ENCODE results near the gene SYVN1. TPM values are rescaled to one million over a fixed set of nuclear protein-coding genes. Genes with fewer than 3 reads are reported as not detected.
"Not testable (repeated sequence)": the region's sequence is repeated elsewhere in the genome, so short reads cannot be mapped to it uniquely, and the experiment has no call there.

The SYVN1 gene
- 53.2 and 67.2 TPM in 2 replicates for total RNA-seq

DNA sequence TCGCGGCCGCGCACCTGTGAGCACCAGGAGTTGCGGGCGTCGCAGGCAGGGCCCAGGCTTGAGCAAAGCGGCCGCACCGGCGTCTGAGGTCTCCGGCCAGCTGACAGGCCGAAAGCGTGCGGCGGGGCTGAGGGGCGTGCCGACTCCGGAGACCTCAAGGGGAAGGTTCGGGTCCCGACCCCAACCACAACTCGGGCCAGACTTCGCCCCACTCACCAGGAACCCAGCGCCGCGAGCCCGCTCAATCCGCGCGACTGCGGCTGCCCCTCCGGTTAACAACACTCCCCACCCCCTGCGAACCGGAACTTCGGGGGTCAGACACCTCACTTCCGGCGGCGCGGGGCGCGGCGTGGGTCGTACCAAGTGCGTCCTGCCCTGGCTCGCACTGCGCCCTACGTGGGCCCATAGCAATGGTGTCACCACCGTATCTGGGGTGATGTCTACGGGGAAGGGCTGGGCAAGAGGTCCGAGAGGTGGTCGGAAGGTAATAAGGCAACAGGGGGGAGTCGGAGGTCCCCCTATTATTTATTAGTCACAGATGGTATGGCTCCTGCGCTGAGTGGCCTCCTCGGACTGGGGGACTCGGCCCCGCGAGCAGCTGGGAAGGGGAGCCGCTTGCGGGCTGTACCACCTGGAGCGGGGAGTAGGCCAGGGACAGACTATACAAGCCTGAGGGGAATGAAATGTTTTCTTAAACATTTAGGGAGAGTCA lies at the start of gene SYVN1:
Gene SYVN1, minus strand, starts transcription at position 280 of the 712 bp plus-strand sequence. CDS start 918 bp downstream, outside the sequence.
- intact Hi-C loops (cut with micrococcal nuclease): loop anchor here (1.0 to 5.0 kb wide), 4 partner anchors 12 to 393 kb away; partner anchors contain the start of genes ATG2A, FAU, MRPL49 and POLA2

DNA sequence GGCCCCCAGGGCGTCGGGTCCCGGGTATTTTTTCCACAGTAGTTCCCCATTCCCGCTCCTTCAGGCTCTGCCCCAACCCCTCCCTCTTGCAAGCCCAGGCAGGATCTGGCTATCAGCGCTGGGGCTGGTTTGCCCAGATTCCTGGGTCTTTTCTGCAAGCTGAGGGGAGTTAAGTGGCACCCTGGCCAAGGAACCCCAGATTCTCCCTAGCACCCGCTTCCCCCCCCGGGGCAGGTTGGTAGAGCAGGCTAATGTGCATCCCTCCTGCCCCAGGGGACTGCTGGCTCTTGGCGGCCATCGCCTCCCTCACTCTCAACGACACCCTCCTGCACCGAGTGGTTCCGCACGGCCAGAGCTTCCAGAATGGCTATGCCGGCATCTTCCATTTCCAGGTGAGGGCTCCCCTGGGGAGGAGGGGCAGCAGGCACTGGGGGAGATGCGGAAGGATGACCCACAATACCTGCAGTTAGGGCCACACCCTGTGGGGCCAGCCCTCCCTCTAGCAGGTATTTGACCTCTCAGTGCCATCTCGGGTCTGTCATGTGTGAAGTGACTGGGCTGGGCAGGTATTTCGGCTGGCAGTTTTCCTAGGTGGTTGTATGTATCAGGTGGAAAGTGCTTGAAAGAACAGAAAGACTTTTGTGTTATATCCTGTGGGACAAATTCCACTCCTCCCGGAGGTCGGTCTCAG lies 49.0 kb upstream of the SYVN1 start:
- intact Hi-C loops (cut with micrococcal nuclease): no loop called here

DNA sequence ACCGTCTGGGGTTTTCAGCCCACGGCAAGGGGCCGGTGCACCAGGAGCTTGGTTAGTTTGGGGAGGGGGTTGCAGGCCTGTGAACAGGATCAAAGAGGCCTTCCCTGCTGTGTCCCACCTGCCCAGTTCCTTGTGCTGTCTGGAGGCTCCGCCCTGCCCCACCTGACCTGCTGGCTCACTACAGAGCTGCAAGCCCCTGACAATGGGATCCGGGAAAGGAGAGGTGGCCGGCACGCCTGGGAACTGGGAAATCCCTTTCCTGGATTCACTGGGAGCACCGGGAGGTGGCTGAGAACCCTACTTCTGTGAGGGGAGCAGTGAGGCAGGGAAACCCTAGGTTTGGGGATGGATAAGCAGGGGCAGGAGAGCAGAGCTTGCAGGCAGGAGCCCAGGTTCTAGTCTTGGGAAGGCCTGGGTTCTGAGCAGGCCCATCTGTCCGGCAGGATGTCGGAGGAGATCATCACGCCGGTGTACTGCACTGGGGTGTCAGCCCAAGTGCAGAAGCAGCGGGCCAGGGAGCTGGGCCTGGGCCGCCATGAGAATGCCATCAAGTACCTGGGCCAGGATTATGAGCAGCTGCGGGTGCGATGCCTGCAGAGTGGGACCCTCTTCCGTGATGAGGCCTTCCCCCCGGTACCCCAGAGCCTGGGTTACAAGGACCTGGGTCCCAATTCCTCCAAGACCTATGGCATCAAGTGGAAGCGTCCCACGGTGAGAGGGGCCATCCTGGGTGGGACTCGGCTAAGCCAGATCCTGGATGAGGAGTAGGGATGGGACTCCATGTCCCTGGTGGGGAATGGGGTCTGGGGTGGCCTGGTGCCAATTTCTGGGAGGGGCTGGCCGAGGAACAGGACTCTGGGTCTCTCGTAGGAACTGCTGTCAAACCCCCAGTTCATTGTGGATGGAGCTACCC lies 48.2 kb upstream of the SYVN1 start:
- intact Hi-C loops (cut with micrococcal nuclease): no loop called here

DNA sequence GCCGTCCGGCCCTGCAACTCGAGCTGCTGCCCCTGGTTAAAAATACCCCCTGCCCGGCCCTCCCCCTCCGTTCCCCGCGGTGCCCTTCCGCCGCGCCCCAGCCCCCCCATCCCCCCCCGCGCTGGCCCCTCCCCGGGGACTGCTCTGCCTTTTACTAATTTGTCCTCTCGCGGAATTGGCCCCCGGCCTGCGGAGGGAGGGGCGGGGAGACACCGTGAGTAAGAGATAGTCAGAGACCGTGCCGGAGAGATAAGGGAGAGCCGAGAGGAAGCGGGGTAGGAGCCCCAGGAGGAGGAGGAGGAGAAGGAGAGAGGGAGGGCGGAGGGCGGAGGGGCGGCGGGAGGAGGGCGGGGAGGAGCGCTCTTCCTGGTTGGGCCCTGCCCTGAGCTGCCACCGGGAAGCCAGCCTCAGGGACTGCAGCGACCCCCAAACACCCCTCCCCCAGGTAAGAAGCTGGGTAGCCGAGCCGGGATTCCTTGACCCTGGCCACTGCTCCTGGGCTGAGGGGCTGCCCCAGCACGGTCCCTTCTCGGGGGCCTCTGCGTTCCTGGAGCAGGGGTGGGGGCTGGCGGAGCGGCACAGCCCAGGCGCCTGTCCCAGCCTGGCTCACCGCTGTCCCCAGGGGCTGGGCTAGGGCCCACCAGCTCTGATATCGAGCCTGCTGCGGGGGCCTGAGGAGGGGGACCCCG lies 47.4 kb upstream of the SYVN1 start, which contains the start of gene CAPN1:
Gene CAPN1, plus strand, starts transcription at position 360 of the 689 bp plus-strand sequence. CDS start 774 bp downstream, outside the sequence.
- intact Hi-C loops (cut with micrococcal nuclease): loop anchor here (1.0 to 2.0 kb wide), 4 partner anchors 46 to 264 kb away; partner anchors contain the start of genes ATG2A and POLA2

DNA sequence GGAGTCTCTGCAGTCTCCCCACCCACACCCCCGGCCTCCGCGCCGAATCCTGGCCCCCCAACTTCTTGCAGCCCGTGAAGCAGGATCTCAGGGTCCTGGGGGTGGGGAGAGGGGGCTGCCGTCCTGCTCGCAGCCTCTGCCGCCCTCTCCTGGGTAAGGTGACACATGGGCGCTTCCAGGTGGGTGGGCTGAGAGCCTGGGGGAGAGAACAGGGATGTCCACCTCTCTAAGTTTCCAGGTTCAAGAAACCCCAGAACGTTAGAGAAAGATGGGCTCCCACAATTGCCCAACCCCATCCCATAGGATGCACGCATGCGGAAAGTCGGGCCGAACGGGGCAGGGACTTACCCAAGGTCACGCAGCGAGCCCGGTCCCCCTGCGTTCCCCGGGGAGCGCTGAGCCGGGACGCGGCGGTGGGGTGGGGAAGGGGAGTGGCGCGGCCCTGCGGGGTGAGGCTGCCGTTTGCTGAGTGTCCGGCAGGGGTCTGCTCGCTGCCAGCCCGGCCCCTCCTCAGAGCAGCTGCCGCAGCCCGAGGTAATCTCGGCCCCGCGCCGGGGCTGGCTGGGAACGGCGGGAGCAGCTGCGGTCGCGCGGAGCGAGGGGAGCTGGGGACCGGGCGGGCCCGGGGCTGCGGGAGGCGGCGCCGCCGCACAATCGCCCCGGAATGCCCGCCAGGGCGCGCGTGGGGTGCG lies 46.7 kb upstream of the SYVN1 start:
- intact Hi-C loops (cut with micrococcal nuclease): loop anchor here (1.0 to 2.0 kb wide), 4 partner anchors 46 to 264 kb away; partner anchors contain the start of genes ATG2A and POLA2

DNA sequence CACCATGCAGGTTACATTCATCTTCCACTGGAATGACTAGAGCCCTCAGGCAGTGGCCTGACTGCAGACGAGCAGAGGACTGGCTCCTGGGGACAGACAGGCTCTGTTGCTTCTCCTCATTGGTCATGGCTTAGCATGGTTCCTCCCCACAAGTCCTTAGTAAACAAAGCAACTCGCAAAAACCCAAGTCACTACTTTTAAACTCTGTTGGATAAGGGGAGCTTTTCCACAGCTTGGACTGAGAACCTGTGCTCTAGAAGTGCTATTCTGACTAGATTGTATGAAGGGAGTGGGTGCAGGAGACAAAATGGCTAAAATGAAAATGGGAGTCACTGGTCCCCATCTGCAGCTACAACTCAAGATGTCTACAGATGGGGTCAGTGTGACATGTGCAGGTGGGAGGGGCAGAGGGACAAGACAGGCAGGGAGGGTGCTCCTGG lies 40.3 kb upstream of the SYVN1 start:
- intact Hi-C loops (cut with micrococcal nuclease): not testable (repeated sequence)

DNA sequence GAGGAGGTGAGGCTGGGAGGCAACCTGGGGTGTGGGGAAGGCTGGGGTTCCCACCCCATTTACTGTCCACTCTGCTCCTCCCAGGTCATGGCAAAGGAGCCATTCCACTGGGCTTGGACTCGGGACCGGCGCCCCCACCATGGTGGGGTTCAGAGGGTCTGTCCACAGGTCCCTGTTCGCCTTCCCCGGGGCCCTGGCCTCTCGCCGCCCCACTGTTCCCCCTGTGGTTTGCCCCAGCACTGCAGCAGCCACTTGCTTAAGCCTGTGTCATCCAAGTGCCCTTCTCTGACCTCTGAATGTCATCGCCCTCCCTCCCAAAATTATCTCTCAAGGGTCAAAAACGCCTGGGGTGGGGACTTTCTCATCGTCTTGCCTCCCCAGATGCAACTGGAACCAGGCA lies 38.3 kb upstream of the SYVN1 start:
- intact Hi-C loops (cut with micrococcal nuclease): no loop called here

DNA sequence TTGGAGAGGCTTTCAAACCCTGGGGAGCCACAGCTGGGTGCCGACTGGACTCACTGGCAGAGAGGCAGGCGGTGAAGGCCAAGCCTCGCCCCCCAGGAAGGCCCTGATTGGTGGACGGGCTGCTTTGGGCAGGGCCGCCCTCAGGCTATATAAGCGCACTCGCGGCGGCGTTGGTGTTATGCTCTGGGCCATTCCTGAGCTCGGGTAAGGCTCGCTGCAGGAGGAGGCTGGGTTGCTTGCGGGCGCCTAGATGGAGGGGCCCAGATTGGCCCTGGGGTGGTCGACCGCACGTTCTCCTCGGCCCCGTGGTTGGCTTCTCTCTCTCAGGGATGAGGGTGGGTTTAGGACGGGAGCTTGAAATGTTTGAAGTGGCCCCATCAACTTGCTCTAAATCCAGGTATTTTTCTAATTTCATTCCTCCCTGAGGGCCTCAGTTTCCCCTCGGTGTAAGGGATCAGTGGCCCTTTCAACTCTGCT lies 35.8 kb upstream of the SYVN1 start, which contains the start of gene SPDYC:
Gene SPDYC, plus strand, starts transcription at position 176 of the 477 bp plus-strand sequence. CDS start 1,125 bp downstream, outside the sequence.
- intact Hi-C loops (cut with micrococcal nuclease): no loop called here

DNA sequence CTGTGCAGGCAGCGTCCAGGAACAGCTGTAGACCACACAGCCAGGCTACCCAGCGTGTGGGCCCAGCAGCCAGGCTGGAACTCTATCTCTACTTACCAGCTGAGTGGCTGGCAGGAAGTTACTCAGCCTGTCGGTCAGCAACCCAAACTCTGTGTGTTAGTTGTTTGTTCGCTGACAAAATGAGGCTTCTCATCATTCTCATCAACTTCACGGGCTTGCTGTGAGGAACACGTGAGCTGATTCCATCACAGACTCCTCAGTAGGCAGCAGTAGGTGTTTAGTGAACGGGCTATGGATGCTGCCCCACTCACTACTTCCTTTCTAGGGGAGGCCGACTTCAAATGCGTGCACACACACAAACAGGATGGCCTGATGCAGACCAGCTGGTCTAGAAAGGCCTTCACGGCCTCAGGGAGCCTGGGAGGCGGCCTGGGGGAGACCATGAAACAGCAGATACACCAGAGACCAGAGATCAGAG lies 34.9 kb upstream of the SYVN1 start:
- intact Hi-C loops (cut with micrococcal nuclease): no loop called here

DNA sequence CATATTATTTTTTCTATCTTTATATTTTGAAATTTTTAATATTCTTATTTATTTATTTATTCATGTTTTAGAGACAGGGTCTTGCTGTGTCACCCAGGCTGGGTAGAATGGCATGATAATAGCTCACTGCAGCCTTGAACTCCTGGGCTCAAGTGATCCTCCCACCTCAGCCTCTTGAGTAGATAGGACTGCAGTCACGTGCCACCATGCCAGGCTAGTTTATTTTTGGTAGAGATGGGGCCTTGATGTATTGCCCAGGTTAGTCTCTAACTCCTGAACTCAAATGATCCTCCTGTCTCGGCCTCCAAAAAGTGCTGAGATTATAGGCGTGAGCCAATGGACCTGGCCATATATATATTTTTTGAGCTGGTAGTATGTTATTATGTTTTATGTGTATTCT lies 33.3 kb upstream of the SYVN1 start:
- intact Hi-C loops (cut with micrococcal nuclease): no loop called here

DNA sequence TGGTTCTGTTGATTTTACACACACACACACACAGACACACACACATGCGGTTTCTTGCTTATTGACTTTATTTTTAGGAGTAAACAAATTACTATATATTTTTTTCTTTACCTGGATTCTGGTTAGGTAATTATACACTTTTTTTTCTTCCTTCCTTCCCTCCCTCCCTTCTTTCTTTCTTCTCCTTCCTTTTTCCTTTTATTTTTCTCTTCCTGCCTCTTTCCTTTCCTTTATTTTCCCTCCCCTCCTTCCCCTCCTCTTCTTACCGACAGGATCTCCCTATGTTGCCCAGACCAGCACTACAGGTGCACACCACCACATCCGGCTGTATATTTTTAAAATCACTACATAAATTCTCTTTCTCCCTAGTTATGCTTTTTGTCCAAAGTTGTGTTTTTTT lies 32.6 kb upstream of the SYVN1 start:
- intact Hi-C loops (cut with micrococcal nuclease): no loop called here

DNA sequence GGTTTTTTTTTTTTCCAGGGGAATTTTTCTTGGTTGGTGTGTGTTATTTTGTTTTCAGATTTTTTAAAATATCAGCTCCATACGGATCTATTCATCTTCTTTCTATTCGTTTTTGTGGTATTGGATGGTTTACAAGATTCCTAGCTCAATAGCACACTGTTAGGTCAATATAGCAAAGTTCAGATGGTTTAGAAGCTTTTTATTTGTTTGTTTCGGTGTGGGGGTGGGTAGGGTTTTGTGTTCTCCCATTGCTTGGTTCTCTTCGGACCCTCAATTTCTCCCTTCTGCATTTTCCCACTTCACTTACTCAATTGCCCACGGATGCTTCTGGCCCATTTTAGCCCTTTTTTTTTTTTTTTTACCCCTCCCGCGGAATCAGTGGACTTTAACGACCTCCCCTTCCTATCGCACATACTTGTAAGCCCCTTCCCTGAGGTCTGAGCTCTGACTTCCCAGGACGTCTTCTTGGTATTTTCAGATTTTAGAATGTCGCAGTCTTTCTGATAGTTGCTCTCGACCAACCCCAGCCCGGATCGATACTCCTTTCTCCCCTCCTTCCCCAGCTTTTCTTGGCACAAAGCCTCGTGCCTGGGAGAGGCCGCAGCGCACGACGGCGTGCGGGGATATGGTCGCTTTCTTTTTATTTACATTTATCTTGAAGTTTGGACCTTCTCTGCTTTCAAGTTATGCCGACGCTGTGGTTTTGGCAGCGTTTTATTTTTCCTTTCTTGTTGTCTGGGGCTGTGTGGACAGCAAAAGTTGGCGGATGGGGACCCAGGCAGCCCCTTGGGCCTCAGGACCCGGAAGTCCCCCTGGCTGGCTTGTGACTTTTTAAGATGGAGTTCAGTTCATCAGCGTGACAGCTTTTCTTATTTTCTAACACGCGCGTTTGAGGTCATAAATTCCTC lies 31.3 kb upstream of the SYVN1 start:
- intact Hi-C loops (cut with micrococcal nuclease): no loop called here

DNA sequence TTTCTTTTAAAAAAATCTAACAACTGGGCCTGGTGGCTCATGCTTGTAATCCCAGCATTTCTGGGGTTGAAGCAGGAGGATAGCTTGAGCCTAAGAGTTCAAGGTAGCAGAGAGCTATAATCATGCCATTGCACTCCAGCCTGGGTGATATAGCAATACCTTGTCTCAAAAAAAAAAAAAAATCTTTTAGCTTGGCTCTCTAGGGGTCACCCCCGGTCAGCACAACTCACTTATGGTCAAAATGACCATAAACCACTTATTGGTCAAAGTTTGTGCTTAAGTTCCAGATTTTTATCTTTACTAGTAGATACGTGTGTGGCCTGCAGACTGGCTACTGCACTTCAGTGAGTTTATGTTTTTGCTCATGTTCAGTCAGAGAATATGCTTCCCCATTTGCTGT lies 29.4 kb upstream of the SYVN1 start:
- intact Hi-C loops (cut with micrococcal nuclease): no loop called here

DNA sequence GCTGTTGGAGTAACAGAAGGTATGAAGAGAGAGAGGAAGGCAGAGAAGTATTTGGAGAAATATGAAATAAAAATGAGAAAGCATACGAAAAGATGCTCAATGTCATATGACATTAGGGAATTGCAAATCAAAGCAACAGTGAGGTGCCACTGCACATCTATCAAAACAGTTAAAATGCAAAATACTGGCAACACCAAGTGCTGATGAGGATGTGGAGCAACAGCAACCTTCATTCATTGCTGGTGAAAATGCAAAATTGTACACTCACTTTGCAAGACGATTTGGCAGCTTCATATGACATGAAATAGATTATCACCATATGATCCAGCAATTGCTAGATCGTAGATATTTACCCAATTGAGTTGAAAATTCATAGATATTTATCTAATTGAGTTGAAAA lies 26.3 kb upstream of the SYVN1 start:
- intact Hi-C loops (cut with micrococcal nuclease): no loop called here

DNA sequence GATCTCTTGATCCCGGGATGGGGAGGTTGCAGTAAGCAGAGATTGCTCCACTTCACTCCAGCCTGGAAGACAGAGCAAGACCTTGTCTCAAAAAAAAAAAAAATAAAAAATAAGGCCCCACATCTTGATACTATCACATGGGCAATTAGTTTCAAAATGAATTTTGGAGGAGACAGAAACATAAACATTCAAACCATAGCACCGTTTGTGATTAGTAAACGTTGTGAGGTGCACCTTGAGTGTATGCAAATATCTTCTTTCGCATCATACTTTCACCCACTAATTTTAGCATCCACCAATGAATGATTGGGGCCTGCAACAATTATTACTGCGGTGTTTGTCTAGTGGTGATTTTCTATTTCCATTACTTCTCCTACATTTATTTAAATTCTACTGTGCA lies 24.7 kb upstream of the SYVN1 start:
- intact Hi-C loops (cut with micrococcal nuclease): no loop called here

DNA sequence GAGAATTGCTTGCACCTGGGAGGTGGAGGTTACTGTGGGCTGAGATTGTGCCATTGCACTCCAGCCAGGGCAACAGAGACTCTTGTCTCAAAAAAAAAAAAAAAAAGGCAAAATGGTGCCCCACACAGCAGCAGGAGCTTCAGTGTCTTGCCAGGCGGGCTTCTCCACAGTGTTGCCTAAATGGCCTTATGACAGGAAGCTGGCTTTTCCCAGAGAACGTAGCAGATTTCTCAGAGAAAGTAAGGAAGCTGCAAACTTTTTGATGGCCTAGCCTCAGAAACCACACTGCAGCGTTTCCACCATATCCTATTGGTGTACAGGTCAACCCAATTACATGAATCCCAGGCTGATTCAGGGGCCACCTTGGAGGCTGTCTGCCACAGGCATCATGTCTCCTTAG lies 23.0 kb upstream of the SYVN1 start:
- intact Hi-C loops (cut with micrococcal nuclease): no loop called here

DNA sequence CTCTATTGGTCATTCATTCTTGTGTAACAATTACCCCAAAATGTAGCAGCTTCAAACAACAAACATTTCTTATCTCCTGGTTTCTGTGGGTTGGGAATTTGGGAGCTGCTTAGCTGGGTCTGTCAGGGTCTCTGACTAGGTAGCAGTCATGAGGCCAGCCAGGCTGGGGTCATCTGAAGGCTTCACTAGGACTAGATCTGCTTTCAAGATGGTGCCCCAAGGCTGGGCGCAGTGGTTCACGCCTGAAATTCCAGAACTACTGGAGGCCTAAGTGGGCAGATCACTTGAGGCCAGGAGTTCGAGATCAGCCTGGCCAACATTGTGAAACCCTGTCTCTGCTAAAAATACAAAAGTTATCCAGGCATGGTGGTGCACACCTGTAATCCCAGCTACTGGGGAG lies 22.6 kb upstream of the SYVN1 start:
- intact Hi-C loops (cut with micrococcal nuclease): no loop called here

DNA sequence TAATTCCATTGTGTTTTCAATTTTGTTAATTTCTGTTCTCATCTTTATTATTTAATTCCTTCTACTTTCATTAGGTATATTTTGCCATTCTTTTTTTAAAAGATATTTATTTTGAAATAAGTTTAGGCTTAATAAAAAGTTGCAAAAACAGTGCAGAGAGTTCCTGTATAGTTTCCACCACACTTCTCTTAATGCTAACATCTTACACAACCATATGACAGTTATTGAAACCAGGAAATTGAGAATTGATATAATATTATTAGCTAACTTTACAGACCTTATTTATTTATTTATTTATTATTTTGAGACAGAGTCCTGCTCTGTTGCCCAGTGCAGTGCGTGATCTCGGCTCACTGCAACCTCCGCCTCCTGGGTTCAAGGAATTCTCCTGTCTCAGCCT lies 21.9 kb upstream of the SYVN1 start:
- intact Hi-C loops (cut with micrococcal nuclease): no loop called here

DNA sequence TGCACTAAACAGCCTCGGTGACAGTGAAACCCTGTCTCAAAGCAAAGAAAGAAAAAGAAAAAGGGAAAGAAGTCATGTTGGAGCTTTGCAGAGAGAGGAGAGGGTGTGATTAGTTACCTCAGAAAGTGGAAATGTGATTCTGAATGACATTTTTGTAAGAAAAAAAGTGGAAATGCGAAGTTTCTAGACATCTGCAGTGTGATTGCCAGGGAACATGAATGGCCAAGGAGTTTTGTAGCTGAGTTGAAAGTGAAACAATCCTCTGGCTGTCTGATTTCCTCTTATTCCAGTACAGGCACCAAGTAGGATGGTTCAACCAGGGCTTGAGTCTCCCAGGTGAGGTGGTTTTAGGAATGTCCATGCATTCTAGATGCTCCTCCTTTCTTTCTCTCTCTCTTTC lies 17.8 kb upstream of the SYVN1 start:
- intact Hi-C loops (cut with micrococcal nuclease): no loop called here
